ENCODE data around the gene ARRDC3.

GRCh38 chr5:91343916-91344315 is 39.2 kb downstream of the ARRDC3 start:
- no peak for TF ChIP-seq EZH2 (IDR thresholded peaks at IDR 0.05; ENCODE audit: borderline replicate concordance, low read depth, low read length, severe bottlenecking)
- TF ChIP-seq POLR2A (IDR thresholded peaks at IDR 0.05; ENCODE audit: low read depth, low read length), result no peak
- no peak for TF ChIP-seq CTCF (IDR thresholded peaks at IDR 0.05; ENCODE audit: extremely low read depth in 1 of 2, insufficient read depth in 1 of 2, low read depth in 1 of 2, low read length in 2 of 2)
- TF ChIP-seq POLR2AphosphoS5 (IDR thresholded peaks at IDR 0.05; ENCODE audit: insufficient read depth, low read depth, low read length), result no peak
- TF ChIP-seq JUN (IDR thresholded peaks at IDR 0.05; ENCODE audit: borderline replicate concordance, insufficient read depth, insufficient read length, low read depth), result no peak
